ENCODE results near the gene BAIAP2L2.
"Not testable (repeated sequence)": the region's sequence is repeated elsewhere in the genome, so short reads cannot be mapped to it uniquely, and the experiment has no call there.

Gene BAIAP2L2

DNA sequence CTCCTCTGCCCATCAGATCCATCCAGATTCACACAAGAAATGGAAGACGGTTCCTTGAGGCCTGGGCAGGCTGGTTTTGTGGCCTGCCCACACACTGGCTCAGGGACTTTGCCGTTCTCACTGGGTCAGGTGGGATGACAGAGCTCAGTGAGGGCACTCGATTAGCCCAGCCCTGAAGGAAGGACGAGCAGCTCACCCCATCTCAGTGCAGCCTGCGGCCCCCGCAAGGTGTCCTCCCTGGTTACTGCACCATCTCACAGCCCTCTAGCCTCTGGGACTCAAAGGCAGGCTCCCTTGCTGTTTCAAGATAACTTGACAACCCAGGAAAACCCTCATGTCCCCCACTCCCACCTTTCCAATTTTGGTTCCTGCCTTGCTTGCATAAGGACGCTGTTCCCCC lies 30.7 kb downstream of the BAIAP2L2 start:
- Histone ChIP-seq H3K36me3 (peaks cover 6 to 25% (median 13%) of the 10 kb centered on the region in 3 donors), H3K4me3 (no peak overlapping the region), H3K27ac (no peak overlapping the region), H3K4me1 (peaks cover 0 to 28% (median 22%) of the 10 kb centered on the region in 4 donors), H3K27me3 (peaks cover 0 to 12% of the 10 kb centered on the region in 2 donors), H3K9me3 (no peaks in the 10 kb centered on the region)
- no peak for DNase-seq
- TF ChIP-seq, protein P1, sequence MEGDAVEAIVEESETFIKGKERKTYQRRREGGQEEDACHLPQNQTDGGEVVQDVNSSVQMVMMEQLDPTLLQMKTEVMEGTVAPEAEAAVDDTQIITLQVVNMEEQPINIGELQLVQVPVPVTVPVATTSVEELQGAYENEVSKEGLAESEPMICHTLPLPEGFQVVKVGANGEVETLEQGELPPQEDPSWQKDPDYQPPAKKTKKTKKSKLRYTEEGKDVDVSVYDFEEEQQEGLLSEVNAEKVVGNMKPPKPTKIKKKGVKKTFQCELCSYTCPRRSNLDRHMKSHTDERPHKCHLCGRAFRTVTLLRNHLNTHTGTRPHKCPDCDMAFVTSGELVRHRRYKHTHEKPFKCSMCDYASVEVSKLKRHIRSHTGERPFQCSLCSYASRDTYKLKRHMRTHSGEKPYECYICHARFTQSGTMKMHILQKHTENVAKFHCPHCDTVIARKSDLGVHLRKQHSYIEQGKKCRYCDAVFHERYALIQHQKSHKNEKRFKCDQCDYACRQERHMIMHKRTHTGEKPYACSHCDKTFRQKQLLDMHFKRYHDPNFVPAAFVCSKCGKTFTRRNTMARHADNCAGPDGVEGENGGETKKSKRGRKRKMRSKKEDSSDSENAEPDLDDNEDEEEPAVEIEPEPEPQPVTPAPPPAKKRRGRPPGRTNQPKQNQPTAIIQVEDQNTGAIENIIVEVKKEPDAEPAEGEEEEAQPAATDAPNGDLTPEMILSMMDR (IDR thresholded peaks at IDR 0.05), result no peak
- intact Hi-C loops (cut with DNase I; ENCODE audit: low total_unique reads), result no loop called here

DNA sequence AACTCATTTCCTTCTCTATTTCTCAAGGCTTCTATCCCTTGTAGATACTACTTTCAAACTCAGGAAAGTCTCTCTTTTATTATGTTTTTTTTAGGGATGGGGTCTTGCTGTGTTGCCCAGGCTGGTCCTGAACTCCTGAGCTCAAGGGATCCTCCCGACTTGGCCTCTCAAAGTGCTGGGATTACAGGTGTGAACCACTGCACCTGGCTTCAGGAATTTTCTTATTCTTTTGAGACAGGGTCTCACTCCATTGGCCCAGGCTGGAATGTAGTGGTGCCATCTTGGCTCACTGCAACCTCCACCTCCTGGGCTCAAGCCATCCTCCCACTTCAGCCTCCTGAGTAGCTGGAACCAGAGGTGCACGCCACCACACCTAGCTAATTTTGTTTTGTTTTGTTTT lies 31.3 kb downstream of the BAIAP2L2 start:
- H3K9me3 ChIP-seq; DNase-seq; intact Hi-C loops (cut with DNase I; ENCODE audit: low total_unique reads); H3K27ac ChIP-seq; H3K4me3 ChIP-seq: not testable (repeated sequence)
- H3K36me3 ChIP-seq, result peaks cover 12 to 29% (median 18%) of the 10 kb centered on the region in 3 donors
- H3K27me3 ChIP-seq, result peaks cover 0 to 12% of the 10 kb centered on the region in 2 donors
- H3K4me1 ChIP-seq, result peaks cover 0 to 28% (median 22%) of the 10 kb centered on the region in 4 donors

DNA sequence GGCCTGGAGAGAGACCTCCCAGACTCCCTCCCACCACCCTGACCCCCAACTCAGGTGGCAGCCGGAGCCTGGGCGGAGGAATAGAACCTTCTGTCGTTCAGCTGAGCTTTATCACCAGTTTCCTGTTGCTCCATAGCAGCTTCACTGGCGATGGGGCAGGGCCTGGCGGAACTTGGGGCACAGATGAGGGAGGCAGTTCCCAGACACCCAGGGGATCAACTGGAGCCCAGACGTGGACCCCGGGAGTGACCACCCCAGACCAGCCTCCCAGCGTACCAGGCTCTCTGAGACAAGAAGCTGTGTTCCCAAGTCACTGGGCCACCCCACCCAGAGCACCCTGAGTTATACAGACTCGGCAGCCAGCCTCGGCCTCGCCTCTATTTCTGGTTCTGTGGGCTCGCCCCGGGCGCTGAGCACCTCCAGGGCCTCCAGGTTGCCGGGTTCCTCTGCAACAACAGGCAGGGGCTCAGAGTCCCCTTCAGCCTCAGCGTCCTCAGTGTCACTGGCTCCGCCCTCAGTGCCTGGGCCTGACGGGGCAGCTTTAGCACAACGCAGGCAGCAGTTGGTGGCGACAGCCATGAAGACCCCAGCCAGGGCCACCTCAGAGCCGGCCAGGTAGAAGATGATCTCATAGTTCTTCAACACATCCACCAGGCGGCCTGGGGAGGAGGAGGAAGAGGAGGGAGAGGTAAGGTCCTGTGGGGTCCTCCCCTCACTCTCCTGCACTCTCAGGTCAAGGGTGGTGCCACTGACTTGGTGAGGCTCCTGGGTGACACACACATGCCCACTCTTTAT lies 32.2 kb downstream of the BAIAP2L2 start:
- Histone ChIP-seq H3K36me3 (peaks cover 22 to 39% (median 28%) of the 10 kb centered on the region in 3 donors), H3K27ac (no peak overlapping the region), H3K4me3 (no peak overlapping the region), H3K27me3 (peaks cover 0 to 12% of the 10 kb centered on the region in 2 donors), H3K9me3 (no peaks in the 10 kb centered on the region), H3K4me1 (peaks cover 0 to 28% (median 22%) of the 10 kb centered on the region in 4 donors)
- intact Hi-C loops (cut with DNase I; ENCODE audit: low total_unique reads), result no loop called here
- DNase-seq, result no peak
- TF ChIP-seq, protein P1 (IDR thresholded peaks at IDR 0.05), result no peak

DNA sequence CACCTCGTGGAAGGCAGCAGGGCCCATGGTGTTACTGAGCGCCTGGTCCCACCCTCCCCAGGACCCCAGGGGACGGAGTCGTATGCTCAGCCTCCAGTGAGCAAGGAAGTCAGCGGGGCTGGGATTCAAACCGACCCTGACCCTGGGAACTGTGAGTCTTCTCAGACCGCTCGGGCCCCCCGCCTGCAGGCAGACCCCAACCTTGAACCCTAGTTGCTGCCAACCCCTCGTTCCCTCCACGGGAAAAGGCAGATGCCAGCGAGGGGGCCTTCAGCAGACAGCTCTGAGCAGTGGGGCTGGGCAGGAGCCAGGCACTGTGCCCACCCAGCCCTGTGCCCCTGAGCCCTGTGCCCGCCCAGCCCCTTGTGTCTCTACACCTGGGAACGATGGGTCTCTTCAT lies 32.9 kb downstream of the BAIAP2L2 start:
- Histone ChIP-seq H3K27me3 (peaks cover 0 to 10% of the 10 kb centered on the region in 2 donors), H3K9me3 (no peaks in the 10 kb centered on the region), H3K36me3 (peaks cover 28 to 45% (median 34%) of the 10 kb centered on the region in 3 donors), H3K27ac (no peak overlapping the region), H3K4me1 (peaks cover 0 to 26% (median 19%) of the 10 kb centered on the region in 4 donors), H3K4me3 (no peak overlapping the region)
- intact Hi-C loops (cut with DNase I; ENCODE audit: low total_unique reads), result no loop called here
- no peak for DNase-seq
- TF ChIP-seq, protein P1 (IDR thresholded peaks at IDR 0.05), result no peak

DNA sequence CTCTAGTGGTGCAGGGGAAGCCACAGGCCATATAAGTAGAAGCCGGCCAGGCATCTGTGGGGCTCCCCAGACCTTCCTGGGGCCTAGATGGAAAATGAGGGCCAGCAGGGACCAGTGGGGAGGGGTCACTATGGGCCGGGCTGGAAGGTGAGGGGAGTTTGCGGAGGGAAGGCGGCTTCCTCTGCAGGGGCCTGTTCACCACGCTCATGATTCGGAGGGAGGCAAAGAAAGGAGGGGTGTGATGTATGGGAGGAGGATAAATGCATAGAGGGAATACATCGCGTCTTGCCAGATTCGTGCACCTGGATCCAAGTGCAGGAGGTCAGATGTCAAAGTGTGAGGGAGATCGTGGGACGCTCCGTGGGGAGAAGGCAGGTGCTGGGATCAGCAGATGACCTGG lies 33.4 kb downstream of the BAIAP2L2 start:
- TF ChIP-seq, protein P1 (IDR thresholded peaks at IDR 0.05), result no peak
- no peaks in the 10 kb centered on the region for H3K9me3 ChIP-seq
- intact Hi-C loops (cut with DNase I; ENCODE audit: low total_unique reads), result no loop called here
- H3K27me3 ChIP-seq, result peaks cover 0 to 5% of the 10 kb centered on the region in 2 donors
- H3K4me1 ChIP-seq, result peaks cover 0 to 26% (median 14%) of the 10 kb centered on the region in 4 donors
- H3K36me3 ChIP-seq, result peaks cover 28 to 50% (median 38%) of the 10 kb centered on the region in 3 donors
- no peak overlapping the region for H3K4me3 ChIP-seq
- no peak overlapping the region for H3K27ac ChIP-seq
- DNase-seq, result no peak

DNA sequence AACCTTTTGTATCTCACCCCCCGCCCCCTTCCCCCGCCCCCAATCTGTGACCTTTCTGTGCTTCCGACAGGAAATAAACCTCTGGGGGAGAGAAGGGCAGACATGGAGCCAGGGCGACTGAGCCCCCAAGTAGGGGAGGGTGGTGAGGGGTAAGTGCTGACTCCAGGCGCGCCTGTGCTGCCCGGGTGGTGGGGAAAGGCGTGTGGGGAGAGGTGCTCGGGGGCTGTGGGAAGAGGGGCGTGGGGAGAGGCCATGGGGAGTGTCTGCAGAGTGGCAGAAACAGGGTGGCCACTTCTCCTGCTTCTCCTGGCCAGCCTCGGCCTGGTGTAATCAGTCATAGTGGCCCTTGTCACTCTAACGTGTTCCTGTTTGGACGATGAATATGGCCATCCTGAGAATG lies 34.5 kb downstream of the BAIAP2L2 start:
- Histone ChIP-seq H3K27me3 (no peaks in the 10 kb centered on the region), H3K4me1 (peaks cover 0 to 23% (median 10%) of the 10 kb centered on the region in 4 donors), H3K9me3 (no peaks in the 10 kb centered on the region), H3K4me3 (no peak overlapping the region), H3K27ac (no peak overlapping the region), H3K36me3 (peaks cover 28 to 61% (median 44%) of the 10 kb centered on the region in 3 donors)
- TF ChIP-seq, protein P1 (IDR thresholded peaks at IDR 0.05), result no peak
- DNase-seq, result no peak
- intact Hi-C loops (cut with DNase I; ENCODE audit: low total_unique reads), result no loop called here

Data from tibial artery (tissue), 4 donors.